GM12872 (cell line): ENCODE data around the gene KCNN2.

ENCODE experiments used
- CTCF ChIP-seq: IDR thresholded peaks from 3 replicates; pipeline ENCODE4 v1.5.1; 2011; ENCODE audit warnings: low read depth, mild to moderate bottlenecking, low read length, moderate library complexity; ENCODE audit not compliant: insufficient read depth

Gene KCNN2

GRCh38 chr5:114361724-114362196, at the start of gene KCNN2:
Gene KCNN2, plus strand, starts transcription at chr5:114362070. Its CDS starts 70 bp downstream, at chr5:114362140.
- TF ChIP-seq CTCF: no peak

- no peak for TF ChIP-seq CTCF
Measured at GRCh38 chr5:114312658-114313057, 49.2 kb upstream of the KCNN2 start.

GRCh38 chr5:114314061-114314460, 47.8 kb upstream of the KCNN2 start:
- no peak for TF ChIP-seq CTCF

GRCh38 chr5:114316167-114316566, 45.7 kb upstream of the KCNN2 start:
- TF ChIP-seq CTCF: no peak

- no peak for TF ChIP-seq CTCF
Measured at GRCh38 chr5:114317751-114318150, 44.1 kb upstream of the KCNN2 start.

- TF ChIP-seq CTCF: no peak
Measured at GRCh38 chr5:114319236-114319635, 42.6 kb upstream of the KCNN2 start.

GRCh38 chr5:114319821-114320220, 42.0 kb upstream of the KCNN2 start:
- TF ChIP-seq CTCF: no peak
